Measurements from ENCODE around the gene HS6ST3. TPM values are rescaled to one million over a fixed set of nuclear protein-coding genes. Genes with fewer than 3 reads are reported as not detected.

HS6ST3 gene
- polyA plus RNA-seq, 1 donor from 2014 or later = not detected

DNA sequence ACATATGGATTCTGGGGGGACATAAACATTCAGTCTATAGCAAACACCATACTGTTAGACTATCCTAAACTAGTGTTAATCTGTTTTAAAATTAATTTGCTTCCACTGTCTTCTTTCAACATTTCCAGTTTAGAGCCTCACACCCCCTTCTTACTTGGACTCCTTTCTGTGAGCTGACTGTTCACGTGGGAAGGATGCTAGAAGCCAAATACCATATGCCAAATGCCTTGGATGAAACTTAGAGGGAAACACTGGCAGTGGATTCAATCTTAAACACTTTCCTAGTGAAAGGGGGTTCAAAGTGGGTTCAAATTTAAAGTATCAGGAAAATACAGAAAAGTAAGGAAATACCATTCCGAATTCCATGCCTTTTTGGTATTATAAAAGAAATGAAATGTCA lies 113.6 kb downstream of the HS6ST3 start:
- H3K27me3 Mint-ChIP-seq = no peaks in the 10 kb centered on the region
- H3K4me1 Mint-ChIP-seq = no peaks in the 10 kb centered on the region
- no peak overlapping the region for H3K27ac Mint-ChIP-seq
- H3K36me3 Mint-ChIP-seq = no peaks in the 10 kb centered on the region
- no peak overlapping the region for H3K4me3 Mint-ChIP-seq
- peaks cover 0 to 8% (median 0%) of the 10 kb centered on the region in 3 donors for H3K9me3 Mint-ChIP-seq

DNA sequence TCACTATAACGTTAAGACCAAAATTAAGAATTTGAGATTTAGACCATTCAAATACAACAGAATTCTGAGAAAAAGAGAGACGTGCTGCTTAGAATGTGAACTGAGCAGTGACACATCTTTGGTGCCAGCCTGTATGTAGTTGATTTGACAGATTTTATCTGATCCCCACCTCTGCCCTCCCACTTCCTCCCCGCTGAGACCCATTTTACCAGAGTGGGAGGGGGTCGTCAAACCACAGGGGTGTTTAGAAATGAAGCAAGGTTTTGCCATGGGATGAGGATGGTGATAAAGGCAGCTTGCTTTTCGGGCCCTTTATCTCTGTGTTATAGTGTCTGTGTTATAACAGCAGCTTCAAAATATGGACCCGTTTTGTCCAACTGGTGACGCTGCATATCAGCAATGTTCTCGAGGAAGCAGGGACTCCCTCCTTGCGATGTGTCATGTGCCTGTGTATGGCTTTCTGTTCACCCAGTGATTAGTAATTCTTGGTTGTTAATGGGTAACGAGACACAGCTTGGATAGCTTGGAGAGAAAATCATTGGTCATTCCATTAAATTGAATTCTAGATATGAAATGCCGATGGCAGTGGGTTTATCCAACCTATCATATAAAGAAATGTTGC lies 125.0 kb downstream of the HS6ST3 start:
- no peaks in the 10 kb centered on the region for H3K4me1 Mint-ChIP-seq
- no peak overlapping the region for H3K27ac Mint-ChIP-seq
- no peaks in the 10 kb centered on the region for H3K27me3 Mint-ChIP-seq
- no peaks in the 10 kb centered on the region for H3K9me3 Mint-ChIP-seq
- no peak overlapping the region for H3K4me3 Mint-ChIP-seq
- no peaks in the 10 kb centered on the region for H3K36me3 Mint-ChIP-seq

DNA sequence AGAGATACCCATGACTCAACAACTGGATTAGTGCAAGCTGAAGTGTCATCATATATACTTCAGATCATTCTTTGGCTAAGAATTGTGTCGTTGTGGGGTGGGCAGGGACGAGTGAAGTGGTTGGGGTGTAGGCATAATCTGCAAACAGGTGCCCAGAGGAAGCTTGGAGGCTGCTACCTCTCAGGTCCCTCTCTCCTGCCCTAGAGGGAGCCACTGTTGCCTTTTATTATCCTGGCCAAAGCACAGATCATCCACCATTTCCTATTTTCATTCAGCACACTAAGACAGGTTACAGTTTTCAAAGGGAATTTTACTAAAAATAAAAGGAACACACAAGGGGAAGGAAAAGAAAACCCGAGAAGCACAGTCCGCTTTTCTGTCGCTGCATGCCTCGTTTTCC lies 126.6 kb downstream of the HS6ST3 start:
- H3K9me3 Mint-ChIP-seq = no peaks in the 10 kb centered on the region
- no peak overlapping the region for H3K4me3 Mint-ChIP-seq
- H3K27ac Mint-ChIP-seq = no peak overlapping the region
- H3K36me3 Mint-ChIP-seq = no peaks in the 10 kb centered on the region
- H3K4me1 Mint-ChIP-seq = no peaks in the 10 kb centered on the region
- no peaks in the 10 kb centered on the region for H3K27me3 Mint-ChIP-seq

DNA sequence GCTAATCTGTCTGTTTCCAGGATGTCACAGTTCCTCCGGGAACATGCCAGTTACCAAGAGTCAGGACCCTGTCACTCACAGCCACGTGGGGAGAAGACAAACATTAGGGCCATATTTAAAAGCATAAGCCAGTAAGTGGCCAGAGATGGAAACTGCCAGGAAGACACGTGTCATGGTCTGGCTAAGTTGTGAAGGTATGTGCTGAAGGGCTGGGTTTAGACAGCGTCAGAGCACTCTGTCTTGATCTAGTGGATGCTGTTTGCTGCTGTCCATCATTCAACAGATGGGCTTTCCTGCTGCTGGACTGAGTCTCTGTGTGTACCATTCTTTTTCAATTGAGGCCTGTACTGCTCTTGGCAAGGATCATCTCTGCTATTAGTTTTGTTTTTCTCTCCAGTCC lies 128.6 kb downstream of the HS6ST3 start:
- Mint-ChIP-seq H3K36me3 (no peaks in the 10 kb centered on the region), H3K27ac (no peak overlapping the region), H3K27me3 (no peaks in the 10 kb centered on the region), H3K4me3 (no peak overlapping the region), H3K4me1 (no peaks in the 10 kb centered on the region), H3K9me3 (no peaks in the 10 kb centered on the region)

DNA sequence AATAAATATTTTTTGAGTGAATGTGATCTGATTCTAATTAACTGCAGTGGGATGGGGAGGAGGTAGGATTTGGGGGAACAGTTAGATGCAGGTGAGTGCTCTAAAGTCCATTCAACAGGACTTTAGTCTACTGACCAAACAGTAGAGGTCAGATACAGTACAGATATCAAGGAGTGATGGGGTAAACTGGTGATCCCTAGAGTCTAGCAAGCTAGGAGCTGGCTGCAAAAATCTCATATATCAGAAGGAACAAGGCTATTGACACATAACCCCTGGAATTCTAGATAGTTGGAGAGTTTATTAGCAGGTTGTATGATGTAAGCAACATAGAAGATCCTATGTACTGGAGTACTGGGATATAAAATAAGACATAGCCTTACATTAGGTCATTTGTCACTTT lies 131.6 kb downstream of the HS6ST3 start:
- H3K27ac Mint-ChIP-seq = no peak overlapping the region
- H3K4me3 Mint-ChIP-seq = no peak overlapping the region
- no peaks in the 10 kb centered on the region for H3K4me1 Mint-ChIP-seq
- H3K36me3 Mint-ChIP-seq = no peaks in the 10 kb centered on the region
- H3K27me3 Mint-ChIP-seq = no peaks in the 10 kb centered on the region
- H3K9me3 Mint-ChIP-seq = no peaks in the 10 kb centered on the region

DNA sequence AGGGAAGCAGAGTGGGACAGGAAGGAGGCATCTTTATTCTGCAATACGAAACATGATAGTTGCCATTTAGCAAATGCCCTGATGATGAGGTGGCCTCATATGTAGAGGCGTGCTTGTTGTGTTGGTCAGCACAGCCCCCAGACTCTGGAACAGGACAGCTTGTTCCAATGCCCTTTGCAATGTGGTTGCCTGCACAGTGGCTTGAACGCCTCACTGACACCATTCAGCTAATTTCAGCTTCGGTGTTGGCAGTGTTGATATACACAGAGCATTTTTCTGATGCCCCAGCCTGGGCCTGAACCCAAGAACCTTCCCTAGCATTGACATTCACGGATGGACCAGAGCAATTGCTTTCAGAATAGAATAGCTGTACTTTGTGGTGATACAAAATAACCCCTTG lies 133.3 kb downstream of the HS6ST3 start:
- Mint-ChIP-seq H3K27me3 (no peaks in the 10 kb centered on the region), H3K27ac (no peak overlapping the region), H3K9me3 (no peaks in the 10 kb centered on the region), H3K4me3 (no peak overlapping the region), H3K4me1 (no peaks in the 10 kb centered on the region), H3K36me3 (no peaks in the 10 kb centered on the region)

DNA sequence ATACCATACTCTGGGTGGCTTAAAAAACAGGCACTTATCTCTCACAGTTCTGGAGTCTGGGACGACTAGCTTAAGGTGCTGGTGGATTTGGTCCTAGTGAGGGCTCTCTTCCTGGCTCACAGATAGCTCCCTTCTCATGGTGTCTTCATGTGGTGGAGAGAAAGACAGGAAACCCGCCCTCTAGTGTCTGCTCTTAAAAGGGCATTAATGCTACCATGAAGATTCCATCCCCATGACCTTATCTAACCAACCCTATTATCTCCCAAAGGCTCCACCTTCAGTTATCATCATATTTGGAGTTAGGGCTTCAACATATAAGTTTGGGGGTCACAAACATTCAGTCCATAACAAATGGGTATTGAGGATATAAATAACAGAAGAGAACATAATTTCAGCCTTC lies 139.4 kb downstream of the HS6ST3 start:
- Mint-ChIP-seq H3K36me3 (no peaks in the 10 kb centered on the region), H3K4me1 (no peaks in the 10 kb centered on the region), H3K27ac (no peak overlapping the region), H3K9me3 (no peaks in the 10 kb centered on the region), H3K4me3 (no peak overlapping the region), H3K27me3 (peaks cover 2% of the 10 kb centered on the region)

DNA sequence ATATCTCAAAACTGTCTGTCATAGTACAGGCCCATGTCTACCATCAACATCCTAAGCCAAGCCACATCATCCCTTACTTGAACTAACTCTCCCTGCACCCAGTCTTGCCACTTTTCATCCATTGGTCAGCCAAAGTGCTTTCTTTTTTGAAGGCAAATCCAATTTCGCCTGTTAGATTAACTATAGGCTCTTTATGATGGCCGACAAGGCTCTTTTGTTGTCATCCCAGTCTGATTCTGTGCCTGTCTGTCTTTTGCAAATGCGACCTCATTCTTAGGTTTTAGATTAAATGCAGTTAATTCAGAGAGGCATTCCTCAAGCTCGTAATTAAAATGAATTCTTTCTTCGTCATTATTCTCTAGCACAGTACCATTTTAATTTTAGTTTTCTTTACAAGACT lies 148.3 kb downstream of the HS6ST3 start:
- Mint-ChIP-seq H3K27me3 (no peaks in the 10 kb centered on the region), H3K4me1 (no peaks in the 10 kb centered on the region)

DNA sequence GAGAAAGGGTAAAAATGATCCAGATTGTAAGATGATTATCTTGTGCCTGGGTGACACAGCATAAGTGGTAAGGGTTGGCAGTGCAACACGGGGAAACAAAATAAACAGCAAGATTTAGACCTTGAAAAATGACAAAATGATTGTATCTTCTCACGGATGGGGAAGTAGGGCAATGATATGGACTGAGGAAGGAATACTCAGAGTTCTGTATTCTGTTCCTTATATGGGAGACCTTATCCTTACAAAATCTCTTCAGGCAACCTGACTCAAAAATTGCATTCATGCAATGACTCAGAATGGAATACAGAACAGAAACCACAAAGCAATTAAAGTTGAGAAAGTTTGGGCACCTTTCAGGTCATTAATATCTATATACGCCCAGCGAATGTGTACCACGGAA lies 149.0 kb downstream of the HS6ST3 start:
- H3K9me3 Mint-ChIP-seq = no peaks in the 10 kb centered on the region
- no peaks in the 10 kb centered on the region for H3K4me1 Mint-ChIP-seq
- no peaks in the 10 kb centered on the region for H3K27me3 Mint-ChIP-seq
- H3K36me3 Mint-ChIP-seq = no peaks in the 10 kb centered on the region
- H3K27ac Mint-ChIP-seq = no peak overlapping the region
- H3K4me3 Mint-ChIP-seq = no peak overlapping the region

More for the DNA sequence above, 148.3 kb downstream of the HS6ST3 start:
- Mint-ChIP-seq H3K9me3 (no peaks in the 10 kb centered on the region), H3K4me3 (no peak overlapping the region), H3K27ac (no peak overlapping the region), H3K36me3 (no peaks in the 10 kb centered on the region)

DNA sequence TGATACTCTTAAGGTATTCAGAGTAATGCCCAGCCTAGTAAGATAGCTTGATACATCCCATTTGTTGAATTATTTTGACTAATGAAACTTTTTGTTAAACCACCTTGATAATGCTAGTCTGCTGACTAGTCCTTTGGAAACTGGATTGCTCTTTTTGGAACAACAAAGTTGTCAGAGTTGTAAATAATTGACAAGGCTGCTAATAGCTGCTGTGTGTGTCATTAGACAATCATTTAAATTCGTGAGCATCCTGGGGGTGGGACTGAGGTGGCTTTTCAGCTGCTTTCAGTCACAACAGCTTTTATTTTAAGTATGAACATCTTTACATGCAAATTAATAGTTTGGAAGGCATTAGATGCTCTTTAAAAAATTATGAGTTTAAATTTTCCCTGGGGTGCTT lies 153.5 kb downstream of the HS6ST3 start:
- no peak overlapping the region for H3K4me3 Mint-ChIP-seq
- H3K36me3 Mint-ChIP-seq = no peaks in the 10 kb centered on the region
- no peaks in the 10 kb centered on the region for H3K9me3 Mint-ChIP-seq
- H3K27ac Mint-ChIP-seq = no peak overlapping the region
- H3K4me1 Mint-ChIP-seq = no peaks in the 10 kb centered on the region
- no peaks in the 10 kb centered on the region for H3K27me3 Mint-ChIP-seq

DNA sequence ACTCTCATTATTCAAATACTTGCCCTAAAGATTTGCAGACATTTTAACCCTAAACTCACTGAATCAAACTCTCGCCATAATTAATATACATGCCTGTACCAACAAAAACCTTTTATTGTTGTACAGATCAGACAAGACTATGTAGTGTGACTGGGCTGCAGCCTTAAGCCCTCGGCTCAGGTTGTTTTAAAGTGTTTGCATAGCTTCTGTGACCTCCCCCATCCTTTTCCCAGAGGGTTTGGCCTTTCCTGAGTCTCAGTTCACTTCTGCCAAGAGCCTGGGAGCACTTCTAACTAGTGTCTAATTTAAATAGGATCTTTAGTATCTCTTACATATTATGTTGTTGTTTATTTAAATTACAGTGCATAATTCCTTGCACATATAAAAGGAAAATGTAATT lies 158.2 kb downstream of the HS6ST3 start:
- H3K9me3 Mint-ChIP-seq = peaks cover 0 to 3% (median 0%) of the 10 kb centered on the region in 3 donors
- no peaks in the 10 kb centered on the region for H3K27me3 Mint-ChIP-seq
- peaks cover 1% of the 10 kb centered on the region for H3K36me3 Mint-ChIP-seq
- no peak overlapping the region for H3K27ac Mint-ChIP-seq
- no peak overlapping the region for H3K4me3 Mint-ChIP-seq
- peaks cover 0 to 2% (median 0%) of the 10 kb centered on the region in 3 donors for H3K4me1 Mint-ChIP-seq

DNA sequence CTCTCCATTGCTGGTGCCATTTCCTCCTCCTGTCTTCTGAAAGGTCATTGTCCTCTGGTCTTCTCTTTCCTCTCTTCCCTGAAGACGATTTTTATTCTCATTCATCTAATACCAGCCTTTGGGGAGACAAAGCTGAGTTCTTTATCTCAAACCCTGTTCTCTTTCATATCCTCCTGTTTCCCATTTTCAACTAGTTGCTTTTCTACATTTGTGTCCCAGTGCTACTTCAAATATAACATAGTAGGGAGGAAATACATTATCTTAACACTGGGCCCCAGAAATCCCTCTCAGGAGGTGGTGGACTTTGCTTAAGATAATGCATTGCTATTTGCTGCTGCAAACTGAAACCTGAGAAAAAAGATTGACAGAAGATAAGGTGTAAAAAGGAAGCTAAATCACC lies 159.1 kb downstream of the HS6ST3 start:
- H3K9me3 Mint-ChIP-seq = peaks cover 0 to 3% (median 0%) of the 10 kb centered on the region in 3 donors
- peaks cover 0 to 2% (median 0%) of the 10 kb centered on the region in 3 donors for H3K4me1 Mint-ChIP-seq
- no peaks in the 10 kb centered on the region for H3K27me3 Mint-ChIP-seq
- no peak overlapping the region for H3K4me3 Mint-ChIP-seq
- no peak overlapping the region for H3K27ac Mint-ChIP-seq
- H3K36me3 Mint-ChIP-seq = peaks cover 1% of the 10 kb centered on the region

DNA sequence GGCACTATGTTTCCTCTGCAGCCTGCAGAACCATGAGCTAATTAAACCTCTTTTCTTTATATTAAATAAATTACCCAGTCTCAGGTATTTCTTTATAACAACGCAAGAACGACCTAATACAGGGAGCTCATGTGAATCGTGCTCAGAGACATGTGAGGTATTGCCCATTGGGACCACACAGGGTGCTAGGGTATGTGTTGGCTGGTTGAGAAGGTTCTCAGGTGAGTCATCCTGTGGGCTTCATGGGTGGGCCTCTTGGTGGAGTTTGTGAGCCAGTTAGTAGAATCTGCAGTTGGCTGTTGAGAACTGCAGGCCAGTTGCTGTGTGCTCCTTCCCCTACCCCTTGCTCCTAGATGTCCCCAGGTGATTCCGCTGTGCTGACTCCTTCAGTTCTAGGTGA lies 163.0 kb downstream of the HS6ST3 start:
- Mint-ChIP-seq H3K4me3 (no peak overlapping the region), H3K27me3 (no peaks in the 10 kb centered on the region), H3K36me3 (peaks cover 1% of the 10 kb centered on the region), H3K27ac (no peak overlapping the region), H3K9me3 (peaks cover 0 to 3% (median 0%) of the 10 kb centered on the region in 3 donors), H3K4me1 (peaks cover 0 to 2% (median 0%) of the 10 kb centered on the region in 3 donors)

DNA sequence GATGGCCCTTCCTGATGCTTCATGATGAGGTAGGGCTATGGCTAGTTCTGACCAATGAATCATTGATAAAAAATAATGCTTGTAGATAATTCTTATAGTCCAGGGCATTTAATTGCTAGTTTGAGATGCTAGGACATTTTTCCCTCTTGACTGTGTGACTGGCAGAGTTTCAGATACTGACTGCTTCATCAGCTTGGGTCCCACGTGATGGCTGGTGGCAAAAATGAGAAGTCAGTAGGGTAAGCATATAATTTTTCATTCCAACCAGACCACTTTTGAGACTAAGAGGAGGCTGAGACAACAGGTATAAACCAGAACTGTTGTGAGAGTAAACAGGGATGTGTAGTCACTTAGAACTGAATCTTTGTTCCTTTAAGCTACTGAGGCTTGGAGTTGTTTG lies 183.3 kb downstream of the HS6ST3 start:
- H3K4me1 Mint-ChIP-seq = no peaks in the 10 kb centered on the region
- no peaks in the 10 kb centered on the region for H3K36me3 Mint-ChIP-seq
- H3K27me3 Mint-ChIP-seq = no peaks in the 10 kb centered on the region
- no peak overlapping the region for H3K4me3 Mint-ChIP-seq
- H3K27ac Mint-ChIP-seq = no peak overlapping the region
- H3K9me3 Mint-ChIP-seq = peaks cover 0 to 8% (median 4%) of the 10 kb centered on the region in 3 donors

DNA sequence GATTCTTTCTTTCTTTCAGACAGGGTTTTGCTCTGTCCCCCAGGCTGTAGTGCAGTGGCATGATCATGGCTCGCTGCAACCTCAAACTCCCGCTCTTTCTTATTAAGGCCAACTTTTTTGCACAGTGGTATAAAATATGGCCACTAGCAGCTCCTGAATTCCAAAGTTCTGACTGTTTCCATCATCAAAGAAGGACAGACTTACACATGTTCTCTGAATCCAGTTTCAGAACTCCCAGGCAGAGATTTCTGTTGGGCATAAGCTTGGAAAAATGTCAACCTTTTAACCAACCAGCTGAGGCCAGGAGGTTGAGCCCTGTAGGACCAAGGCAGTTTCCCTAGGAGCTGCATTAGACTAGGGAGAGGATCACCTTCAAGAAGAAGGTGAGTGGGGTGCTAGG lies 184.1 kb downstream of the HS6ST3 start:
- H3K27ac Mint-ChIP-seq = no peak overlapping the region
- H3K9me3 Mint-ChIP-seq = peaks cover 0 to 8% (median 4%) of the 10 kb centered on the region in 3 donors
- H3K4me3 Mint-ChIP-seq = no peak overlapping the region
- H3K36me3 Mint-ChIP-seq = no peaks in the 10 kb centered on the region
- H3K4me1 Mint-ChIP-seq = no peaks in the 10 kb centered on the region
- H3K27me3 Mint-ChIP-seq = no peaks in the 10 kb centered on the region

DNA sequence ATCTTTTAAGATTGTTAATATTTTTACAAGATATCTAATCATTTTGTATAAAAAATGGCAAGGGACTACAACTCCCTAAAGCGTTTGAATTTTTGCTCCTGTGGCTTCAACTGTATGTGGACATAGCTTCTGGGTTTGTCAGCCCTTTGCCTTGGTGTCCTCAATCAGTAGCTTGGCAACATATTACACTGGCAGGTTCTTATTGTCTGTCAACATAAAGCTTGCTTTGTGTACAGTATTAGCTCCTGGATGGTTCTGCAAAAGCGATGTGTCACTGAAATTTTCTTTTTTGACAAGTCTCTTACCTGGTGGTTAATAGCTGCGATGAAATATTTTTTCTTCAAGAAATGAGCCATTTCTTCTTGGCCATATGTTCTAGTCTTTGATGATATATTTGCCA lies 190.0 kb downstream of the HS6ST3 start:
- Mint-ChIP-seq H3K9me3 (peaks cover 0 to 8% (median 7%) of the 10 kb centered on the region in 3 donors), H3K27me3 (no peaks in the 10 kb centered on the region), H3K36me3 (no peaks in the 10 kb centered on the region), H3K4me1 (no peaks in the 10 kb centered on the region), H3K4me3 (no peak overlapping the region), H3K27ac (no peak overlapping the region)

All from IgD-negative memory B cell (primary cell).